OCI-LY7 (cell line): Measurements from ENCODE around the gene COL24A1. TPM values are rescaled to one million over a fixed set of nuclear protein-coding genes. Genes with fewer than 3 reads are reported as not detected.

ENCODE experiments used
- BruUV-seq: library from RNA; stranded (reverse); fragments of 400-500 nt; replicated peaks from 2 replicates; lab custom pipeline; 2021; lab: Mats Ljungman, UMichigan
- CTCF ChIA-PET: fragments of 300-600 bp; sonication (Branson Sonifier 250); formaldehyde crosslinking; loops from one replicate; lab custom pipeline; 2022; ENCODE audit warnings: antibody characterized with exemption; ENCODE audit not compliant: unreplicated experiment; lab: Charles Lee
- POLR2A ChIA-PET: fragments of 300-600 bp; sonication (Branson Sonifier 250); formaldehyde crosslinking; loops from one replicate; lab custom pipeline; 2022; ENCODE audit warnings: antibody characterized with exemption; lab: Charles Lee
- DNase-seq: peaks from one replicate; pipeline ENCODE4 v3.0.0-alpha.2; 2015; ENCODE audit warnings: low spot score
- H2AFZ ChIP-seq: fragments of 200-600 bp; sonication (generic), shearing (Covaris generic); 2 replicates; pipeline ENCODE4 v1.6.1; 2014; ENCODE audit warnings: mild to moderate bottlenecking, antibody characterized with exemption, low read length, moderate library complexity
- H3K27ac ChIP-seq: fragments of 200-600 bp; sonication (generic); 2 replicates; pipeline ENCODE4 v1.5.1; 2014; ENCODE audit warnings: mixed run types, low read depth, mild to moderate bottlenecking, moderate library complexity, low read length, inconsistent platforms; ENCODE audit not compliant: poor library complexity, severe bottlenecking
- H3K36me3 ChIP-seq: fragments of 200-600 bp; sonication (generic); 2 replicates; pipeline ENCODE4 v1.6.1; 2014; ENCODE audit warnings: mild to moderate bottlenecking, antibody characterized with exemption, low read length, moderate library complexity, mixed read lengths; ENCODE audit not compliant: insufficient read depth
- H3K4me1 ChIP-seq: fragments of 200-600 bp; sonication (generic); 2 replicates; pipeline ENCODE4 v1.5.1; 2014; ENCODE audit warnings: mild to moderate bottlenecking, low read length; ENCODE audit not compliant: insufficient read depth, poor library complexity, severe bottlenecking
- H3K4me2 ChIP-seq: fragments of 200-600 bp; sonication (generic); 2 replicates; pipeline ENCODE4 v1.6.1; 2014; ENCODE audit warnings: mild to moderate bottlenecking, low read length
- H3K4me3 ChIP-seq: fragments of 200-600 bp; sonication (generic); 2 replicates; pipeline ENCODE4 v1.5.1; 2014; ENCODE audit warnings: mild to moderate bottlenecking, low read depth, low read length; ENCODE audit not compliant: poor library complexity, severe bottlenecking
- H3K79me2 ChIP-seq: fragments of 200-600 bp; sonication (generic); 2 replicates; pipeline ENCODE4 v1.6.1; 2016; ENCODE audit warnings: low read depth, mild to moderate bottlenecking, low read length, moderate library complexity, mixed read lengths; ENCODE audit not compliant: insufficient read depth
- H3K9me2 ChIP-seq: fragments of 200-600 bp; sonication (generic); 2 replicates; pipeline ENCODE4 v1.6.1; 2016; ENCODE audit warnings: mild to moderate bottlenecking, low read length, mixed read lengths; ENCODE audit not compliant: insufficient read depth
- H3K9me3 ChIP-seq: fragments of 200-600 bp; sonication (generic); 2 replicates; pipeline ENCODE4 v1.6.1; 2014; ENCODE audit warnings: mild to moderate bottlenecking, mixed run types, low read length, mixed read lengths
- H4K20me1 ChIP-seq: fragments of 200-600 bp; sonication (generic); 2 replicates; pipeline ENCODE4 v1.6.1; 2014; ENCODE audit warnings: mild to moderate bottlenecking, antibody characterized with exemption, low read length, moderate library complexity, mixed read lengths; ENCODE audit not compliant: insufficient read depth
- EZH2phosphoT487 ChIP-seq: fragments of 200-600 bp; sonication (generic); IDR thresholded peaks from 2 replicates; pipeline ENCODE4 v1.6.1; 2018; ENCODE audit warnings: low read depth, borderline replicate concordance, mild to moderate bottlenecking, mixed run types, antibody characterized with exemption, low read length, moderate library complexity, mixed read lengths
- intact Hi-C: fragments of 100-400 bp; cut with micrococcal nuclease; formaldehyde crosslinking; loops from one replicate; pipeline ENCODE4 v1.10.0; 2022; ENCODE audit not compliant: unreplicated experiment
- total RNA-seq, 2 experiments: library from RNA; depleted of rRNA in 1 of 2; stranded (reverse); fragments of >200 nt in 1 of 2; shearing (Covaris generic) in 1 of 2; gene quantifications; 2 replicates each; pipeline ENCODE4 v1.2.3, GENCODE V29; 2014 to 2022
- TF ChIP-seq, protein P1 (sequence below): fragments of 200-600 bp; sonication (generic); conservative IDR thresholded peaks from 2 replicates; pipeline ENCODE4 v1.5.1; 2014; ENCODE audit warnings: mild to moderate bottlenecking, antibody characterized with exemption, low read length, moderate library complexity, mixed read lengths

COL24A1 gene
- total RNA-seq, 2 experiments from 2014 or later = 0.06 to 0.23 TPM

DNA sequence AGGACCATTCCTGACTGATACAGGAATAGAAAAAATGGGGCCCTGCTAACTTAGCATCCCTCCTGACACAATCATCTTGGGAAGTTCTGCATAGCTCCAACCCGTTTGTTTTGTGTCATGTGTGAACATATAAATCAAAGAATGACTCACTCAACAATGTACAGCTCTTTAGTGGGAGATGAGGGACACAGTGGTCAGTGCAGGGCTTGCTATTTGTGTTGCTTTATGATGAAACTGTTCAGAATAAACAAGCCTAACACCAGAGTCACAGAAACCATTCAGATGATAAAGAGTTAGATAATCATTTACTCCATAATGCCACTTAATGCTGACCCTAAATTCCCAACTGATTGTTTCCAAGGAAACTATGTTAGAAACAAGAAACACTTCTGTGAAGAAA is 294.1 kb downstream of the COL24A1 start:
- ChIA-PET CTCF (no interaction called here), POLR2A (no interaction called here)
- no TSS peak for BruUV-seq
- Histone ChIP-seq H3K4me3 (no peak overlapping the region), H3K4me1 (no peaks in the 10 kb centered on the region), H4K20me1 (no peaks in the 10 kb centered on the region), H3K36me3 (no peaks in the 10 kb centered on the region), H3K4me2 (no peak overlapping the region), H3K9me3 (no peaks in the 10 kb centered on the region), H3K27ac (no peak overlapping the region), H2AFZ (no peak overlapping the region), H3K79me2 (no peaks in the 10 kb centered on the region), H3K9me2 (no peaks in the 10 kb centered on the region)
- TF ChIP-seq EZH2phosphoT487 = no peak
- TF ChIP-seq, protein P1, sequence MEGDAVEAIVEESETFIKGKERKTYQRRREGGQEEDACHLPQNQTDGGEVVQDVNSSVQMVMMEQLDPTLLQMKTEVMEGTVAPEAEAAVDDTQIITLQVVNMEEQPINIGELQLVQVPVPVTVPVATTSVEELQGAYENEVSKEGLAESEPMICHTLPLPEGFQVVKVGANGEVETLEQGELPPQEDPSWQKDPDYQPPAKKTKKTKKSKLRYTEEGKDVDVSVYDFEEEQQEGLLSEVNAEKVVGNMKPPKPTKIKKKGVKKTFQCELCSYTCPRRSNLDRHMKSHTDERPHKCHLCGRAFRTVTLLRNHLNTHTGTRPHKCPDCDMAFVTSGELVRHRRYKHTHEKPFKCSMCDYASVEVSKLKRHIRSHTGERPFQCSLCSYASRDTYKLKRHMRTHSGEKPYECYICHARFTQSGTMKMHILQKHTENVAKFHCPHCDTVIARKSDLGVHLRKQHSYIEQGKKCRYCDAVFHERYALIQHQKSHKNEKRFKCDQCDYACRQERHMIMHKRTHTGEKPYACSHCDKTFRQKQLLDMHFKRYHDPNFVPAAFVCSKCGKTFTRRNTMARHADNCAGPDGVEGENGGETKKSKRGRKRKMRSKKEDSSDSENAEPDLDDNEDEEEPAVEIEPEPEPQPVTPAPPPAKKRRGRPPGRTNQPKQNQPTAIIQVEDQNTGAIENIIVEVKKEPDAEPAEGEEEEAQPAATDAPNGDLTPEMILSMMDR = no peak
- intact Hi-C loops = no loop called here
- no peak for DNase-seq

DNA sequence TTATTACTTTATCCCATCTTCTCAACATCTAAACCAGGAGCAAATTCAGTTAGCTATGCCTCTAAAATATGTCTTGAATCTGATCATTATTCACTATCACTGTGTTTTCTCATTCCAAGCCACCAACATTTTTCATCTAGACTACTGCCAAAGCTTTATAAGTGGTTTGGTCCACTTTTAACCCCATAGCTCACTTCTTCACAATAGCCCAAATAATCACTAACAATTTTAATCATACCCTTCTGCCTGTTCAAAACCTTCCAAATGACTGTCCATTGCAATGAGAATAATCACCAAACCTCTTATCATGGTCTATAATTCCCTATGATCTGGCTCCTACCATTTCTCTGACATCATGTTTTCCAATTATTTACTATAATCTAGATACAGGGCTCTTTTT is 298.6 kb downstream of the COL24A1 start:
- no peak overlapping the region for H3K4me2 ChIP-seq
- no peaks in the 10 kb centered on the region for H3K79me2 ChIP-seq
- no peak for DNase-seq
- intact Hi-C loops = no loop called here
- no peak overlapping the region for H3K4me3 ChIP-seq
- H2AFZ ChIP-seq = no peak overlapping the region
- no peaks in the 10 kb centered on the region for H3K4me1 ChIP-seq
- BruUV-seq = no TSS peak
- TF ChIP-seq EZH2phosphoT487 = no peak
- TF ChIP-seq, protein P1 = no peak
- no peaks in the 10 kb centered on the region for H3K9me3 ChIP-seq
- H3K9me2 ChIP-seq = no peaks in the 10 kb centered on the region
- no peaks in the 10 kb centered on the region for H4K20me1 ChIP-seq
- H3K27ac ChIP-seq = no peak overlapping the region
- H3K36me3 ChIP-seq = no peaks in the 10 kb centered on the region
- ChIA-PET POLR2A (no interaction called here), CTCF (no interaction called here)

DNA sequence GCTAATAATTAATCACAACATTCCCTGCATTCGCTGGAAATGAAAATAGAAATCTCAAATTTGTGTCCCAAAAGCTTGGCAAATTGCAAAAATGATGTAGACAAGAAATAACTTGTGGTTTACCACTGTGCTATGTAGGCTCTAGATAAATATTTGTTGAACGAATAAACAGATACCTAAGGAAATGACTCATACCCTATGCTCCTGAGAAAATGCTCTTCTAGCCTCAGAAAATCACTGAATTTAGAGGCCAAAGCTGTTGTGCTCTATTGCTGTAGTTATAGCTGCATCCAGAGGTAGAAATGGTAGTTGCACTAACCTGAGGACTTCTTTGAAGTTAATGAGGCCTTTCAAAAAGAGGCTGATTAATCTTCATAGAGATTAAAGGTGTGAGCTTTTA is 306.3 kb downstream of the COL24A1 start:
- Histone ChIP-seq H3K4me2 (no peak overlapping the region), H3K4me3 (no peak overlapping the region), H3K27ac (no peak overlapping the region), H3K79me2 (no peaks in the 10 kb centered on the region), H2AFZ (no peak overlapping the region), H3K9me3 (no peaks in the 10 kb centered on the region), H3K36me3 (no peaks in the 10 kb centered on the region), H4K20me1 (no peaks in the 10 kb centered on the region), H3K4me1 (no peaks in the 10 kb centered on the region), H3K9me2 (no peaks in the 10 kb centered on the region)
- TF ChIP-seq EZH2phosphoT487 = no peak
- TF ChIP-seq, protein P1 = no peak
- BruUV-seq = no TSS peak
- ChIA-PET POLR2A (no interaction called here), CTCF (no interaction called here)
- DNase-seq = no peak
- intact Hi-C loops = no loop called here
